Astrocyte (in vitro differentiated cells and primary cell): ENCODE data around the gene YTHDF1. TPM values are rescaled to one million over a fixed set of nuclear protein-coding genes. Genes with fewer than 3 reads are reported as not detected.

Source experiments
- DNase-seq: peaks from one replicate; pipeline ENCODE4 v3.0.0-alpha.2; 2010; ENCODE audit warnings: low read depth
- FAIRE-seq: peaks from 2 replicates; lab custom pipeline; 2011; peaks lifted over from hg19 to GRCh38; lab: Jason Lieb, UNC
- H2AFZ ChIP-seq: 2 replicates; pipeline ENCODE4 v1.6.0; 2012; ENCODE audit warnings: low read depth, low read length, inconsistent platforms
- H3K27ac ChIP-seq: 2 replicates; pipeline ENCODE4 v1.5.1; 2011; ENCODE audit warnings: low read depth, low read length, inconsistent platforms
- H3K27me3 ChIP-seq: 2 replicates; pipeline ENCODE4 v1.6.0; 2011; ENCODE audit warnings: low read length, inconsistent platforms; ENCODE audit not compliant: insufficient read depth
- H3K36me3 ChIP-seq: 2 replicates; pipeline ENCODE4 v1.5.1; 2011; ENCODE audit warnings: low read length, inconsistent platforms; ENCODE audit not compliant: insufficient read depth
- H3K4me1 ChIP-seq: 2 replicates; pipeline ENCODE4 v1.5.1; 2011; ENCODE audit warnings: low read length, inconsistent platforms; ENCODE audit not compliant: insufficient read depth
- H3K4me2 ChIP-seq: 2 replicates; pipeline ENCODE4 v1.6.0; 2012; ENCODE audit warnings: low read length, inconsistent platforms
- H3K4me3 ChIP-seq: 2 replicates; pipeline ENCODE4 v1.5.1; 2011; ENCODE audit warnings: low read depth, mild to moderate bottlenecking, low read length, inconsistent platforms; ENCODE audit not compliant: insufficient read depth
- H3K79me2 ChIP-seq: 2 replicates; pipeline ENCODE4 v1.6.0; 2012; ENCODE audit warnings: mild to moderate bottlenecking, low read length, inconsistent platforms; ENCODE audit not compliant: insufficient read depth
- H3K9ac ChIP-seq: 2 replicates; pipeline ENCODE4 v1.6.0; 2012; ENCODE audit warnings: mild to moderate bottlenecking, low read length, inconsistent platforms
- H3K9me3 ChIP-seq: 2 replicates; pipeline ENCODE4 v1.5.1; 2012; ENCODE audit warnings: low read depth, mild to moderate bottlenecking, low read length, inconsistent platforms; ENCODE audit not compliant: insufficient read depth
- H4K20me1 ChIP-seq: 2 replicates; pipeline ENCODE4 v1.6.0; 2012; ENCODE audit warnings: low read length, inconsistent platforms; ENCODE audit not compliant: insufficient read depth
- H3K27ac Mint-ChIP-seq: one replicate; pipeline ENCODE4 v1.8.0; 2021; ENCODE audit warnings: mild to moderate bottlenecking, mixed read lengths; ENCODE audit not compliant: unreplicated experiment
- H3K27me3 Mint-ChIP-seq: one replicate; pipeline ENCODE4 v1.8.0; 2021; ENCODE audit warnings: low read depth, mixed read lengths; ENCODE audit not compliant: unreplicated experiment
- H3K36me3 Mint-ChIP-seq: one replicate; pipeline ENCODE4 v1.8.0; 2021; ENCODE audit warnings: low read depth, mixed read lengths; ENCODE audit not compliant: unreplicated experiment
- H3K4me1 Mint-ChIP-seq: one replicate; pipeline ENCODE4 v1.8.0; 2021; ENCODE audit warnings: low read depth, mixed read lengths; ENCODE audit not compliant: unreplicated experiment
- H3K4me3 Mint-ChIP-seq: one replicate; pipeline ENCODE4 v1.8.0; 2021; ENCODE audit warnings: mild to moderate bottlenecking, moderate library complexity, mixed read lengths; ENCODE audit not compliant: unreplicated experiment
- H3K9me3 Mint-ChIP-seq: one replicate; pipeline ENCODE4 v1.8.0; 2021; ENCODE audit warnings: mild to moderate bottlenecking, mixed read lengths; ENCODE audit not compliant: unreplicated experiment
- EZH2 ChIP-seq: IDR thresholded peaks from 2 replicates; pipeline ENCODE4 v1.6.1; 2012; ENCODE audit warnings: mild to moderate bottlenecking, low read length, inconsistent platforms; ENCODE audit not compliant: insufficient read depth
- total RNA-seq: library from RNA; stranded (reverse); gene quantifications from 2 replicates; pipeline ENCODE4 v1.2.1, GENCODE V29; 2021
- TF ChIP-seq, protein P1 (sequence below): IDR thresholded peaks from 2 replicates; pipeline ENCODE4 v1.5.1; 2011; ENCODE audit warnings: low read depth, mild to moderate bottlenecking, inconsistent platforms, low read length, moderate library complexity; ENCODE audit not compliant: insufficient read depth

Gene YTHDF1
- total RNA-seq, 1 donor from 2014 or later = 107 TPM

DNA sequence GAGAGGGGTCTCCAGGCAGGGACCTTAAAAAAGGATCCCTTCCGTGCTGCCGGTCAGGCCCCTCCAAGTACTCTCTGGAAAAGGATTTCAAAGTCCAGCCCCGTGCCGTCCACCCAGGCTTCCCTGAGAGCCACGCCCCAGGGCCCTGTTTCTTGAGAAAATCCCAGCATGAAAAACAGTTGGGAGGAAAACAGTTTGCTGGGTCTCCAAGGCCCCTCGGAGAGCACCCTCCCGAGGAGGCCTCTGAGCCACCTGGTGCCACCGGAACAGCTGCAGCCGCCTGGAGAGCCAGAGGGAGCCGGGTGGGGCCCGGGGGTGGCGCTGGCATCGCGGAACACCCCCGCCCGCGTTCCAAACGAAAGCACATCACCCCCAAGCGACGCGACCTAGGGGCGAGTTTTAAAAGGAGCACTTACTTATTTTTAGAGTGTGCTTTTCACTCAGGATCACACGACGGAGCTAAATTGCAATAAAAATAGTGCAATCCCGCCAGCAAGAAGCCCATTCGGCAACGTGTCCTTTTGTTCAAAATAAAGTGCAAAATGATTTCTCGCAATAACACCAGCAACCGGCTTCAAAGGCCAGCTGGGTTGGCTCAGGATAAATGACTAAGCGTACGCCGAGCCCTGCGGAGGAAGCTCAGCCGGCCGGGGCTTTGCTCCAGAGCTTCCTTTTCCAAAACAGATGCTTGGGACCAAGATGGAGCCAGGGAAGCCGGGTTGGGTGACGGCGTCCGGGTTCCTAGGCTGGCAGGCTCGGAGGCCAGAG is 64.2 kb downstream of the YTHDF1 start:
- H3K27ac ChIP-seq = no peak overlapping the region
- no peaks in the 10 kb centered on the region for H3K36me3 ChIP-seq
- Mint-ChIP-seq H3K27ac (no peak overlapping the region), H3K4me1 (peaks cover 10% of the 10 kb centered on the region), H3K27me3 (peaks cover 32% of the 10 kb centered on the region), H3K9me3 (peaks cover 3% of the 10 kb centered on the region), H3K36me3 (no peaks in the 10 kb centered on the region), H3K4me3 (no peak overlapping the region)
- no peak overlapping the region for H3K9ac ChIP-seq
- no peak for TF ChIP-seq EZH2
- TF ChIP-seq, protein P1, sequence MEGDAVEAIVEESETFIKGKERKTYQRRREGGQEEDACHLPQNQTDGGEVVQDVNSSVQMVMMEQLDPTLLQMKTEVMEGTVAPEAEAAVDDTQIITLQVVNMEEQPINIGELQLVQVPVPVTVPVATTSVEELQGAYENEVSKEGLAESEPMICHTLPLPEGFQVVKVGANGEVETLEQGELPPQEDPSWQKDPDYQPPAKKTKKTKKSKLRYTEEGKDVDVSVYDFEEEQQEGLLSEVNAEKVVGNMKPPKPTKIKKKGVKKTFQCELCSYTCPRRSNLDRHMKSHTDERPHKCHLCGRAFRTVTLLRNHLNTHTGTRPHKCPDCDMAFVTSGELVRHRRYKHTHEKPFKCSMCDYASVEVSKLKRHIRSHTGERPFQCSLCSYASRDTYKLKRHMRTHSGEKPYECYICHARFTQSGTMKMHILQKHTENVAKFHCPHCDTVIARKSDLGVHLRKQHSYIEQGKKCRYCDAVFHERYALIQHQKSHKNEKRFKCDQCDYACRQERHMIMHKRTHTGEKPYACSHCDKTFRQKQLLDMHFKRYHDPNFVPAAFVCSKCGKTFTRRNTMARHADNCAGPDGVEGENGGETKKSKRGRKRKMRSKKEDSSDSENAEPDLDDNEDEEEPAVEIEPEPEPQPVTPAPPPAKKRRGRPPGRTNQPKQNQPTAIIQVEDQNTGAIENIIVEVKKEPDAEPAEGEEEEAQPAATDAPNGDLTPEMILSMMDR = no peak
- H3K4me2 ChIP-seq = peak overlapping the region; percentile 33
- DNase-seq (no peak), FAIRE-seq (no peak)
- H3K4me3 ChIP-seq = no peak overlapping the region
- no peaks in the 10 kb centered on the region for H4K20me1 ChIP-seq
- no peaks in the 10 kb centered on the region for H3K4me1 ChIP-seq
- H2AFZ ChIP-seq = no peak overlapping the region
- peaks cover 10% of the 10 kb centered on the region for H3K9me3 ChIP-seq
- no peaks in the 10 kb centered on the region for H3K79me2 ChIP-seq
- peaks cover 13% of the 10 kb centered on the region for H3K27me3 ChIP-seq

DNA sequence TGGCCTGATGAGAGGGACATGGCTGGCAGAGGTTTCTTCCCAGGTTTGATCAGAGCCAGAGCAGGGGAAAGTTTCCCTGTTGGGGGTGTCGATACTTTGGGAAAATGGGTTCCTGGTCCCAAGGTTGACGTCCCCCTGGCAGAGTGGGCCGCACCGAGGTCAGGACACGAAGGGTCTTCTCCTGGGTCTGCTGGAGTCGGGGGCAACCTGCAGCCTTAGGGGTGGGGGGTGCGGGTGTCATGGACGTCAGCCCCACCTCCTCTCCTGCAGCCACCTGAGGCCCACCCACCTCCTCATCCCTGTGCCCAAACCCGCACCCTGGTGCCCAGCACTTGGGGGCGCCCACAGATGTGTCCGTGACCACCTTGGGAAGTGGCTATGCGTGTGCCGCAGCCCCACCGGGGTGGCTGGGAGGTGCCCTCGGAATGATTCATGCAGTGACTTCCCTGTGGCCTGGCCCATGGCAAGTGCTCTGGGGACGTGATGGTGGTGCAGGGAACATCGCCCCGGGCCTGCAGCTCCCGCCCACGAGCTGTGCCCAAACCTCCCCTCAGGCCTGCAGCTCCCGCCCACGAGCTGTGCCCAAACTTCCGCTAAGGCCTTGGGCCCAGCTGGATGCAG is 64.9 kb downstream of the YTHDF1 start:
- no peak for DNase-seq
- peaks cover 10% of the 10 kb centered on the region for H3K4me1 Mint-ChIP-seq
- Histone ChIP-seq H3K4me3 (no peak overlapping the region), H3K79me2 (no peaks in the 10 kb centered on the region), H3K27me3 (peaks cover 13% of the 10 kb centered on the region), H3K4me1 (no peaks in the 10 kb centered on the region), H4K20me1 (no peaks in the 10 kb centered on the region), H3K9me3 (peaks cover 12% of the 10 kb centered on the region), H3K9ac (no peak overlapping the region), H3K4me2 (no peak overlapping the region), H2AFZ (no peak overlapping the region), H3K27ac (no peak overlapping the region), H3K36me3 (no peaks in the 10 kb centered on the region)
- TF ChIP-seq, protein P1 = no peak
- TF ChIP-seq EZH2 = no peak
- no peak for FAIRE-seq
- no peaks in the 10 kb centered on the region for H3K36me3 Mint-ChIP-seq
- no peak overlapping the region for H3K4me3 Mint-ChIP-seq
- peaks cover 3% of the 10 kb centered on the region for H3K9me3 Mint-ChIP-seq
- H3K27ac Mint-ChIP-seq = no peak overlapping the region
- peaks cover 29% of the 10 kb centered on the region for H3K27me3 Mint-ChIP-seq
